Keratinocyte (primary cell): ENCODE data around the gene AHSP. TPM values are rescaled to one million over a fixed set of nuclear protein-coding genes. Genes with fewer than 3 reads are reported as not detected.

Source experiments
- DNase-seq: peaks from one replicate; pipeline ENCODE4 v3.0.0-alpha.2; 2011; ENCODE audit warnings: low read depth, missing footprints, low spot score
- FAIRE-seq: peaks from 2 replicates; lab custom pipeline; 2011; peaks lifted over from hg19 to GRCh38; lab: Jason Lieb, UNC
- H2AFZ ChIP-seq: 2 replicates; pipeline ENCODE4 v1.6.0; 2012; ENCODE audit warnings: low read length, control low read depth, inconsistent platforms; ENCODE audit not compliant: control insufficient read depth
- H3K27ac ChIP-seq: 2 replicates; pipeline ENCODE4 v1.5.1; 2011; ENCODE audit warnings: low read length; ENCODE audit not compliant: control insufficient read depth, insufficient read depth
- H3K27me3 ChIP-seq: 3 replicates; pipeline ENCODE4 v1.6.0; 2011; ENCODE audit warnings: low read length; ENCODE audit not compliant: control insufficient read depth, insufficient read depth; ENCODE audit errors: extremely low read depth
- H3K36me3 ChIP-seq, 2 experiments: 2 replicates in 1 of 2; 3 replicates in 1 of 2; pipeline ENCODE4 v1.5.1; 2011; ENCODE audit warnings: low read length in 2 of 2, mild to moderate bottlenecking in 1 of 2; ENCODE audit not compliant: control insufficient read depth in 2 of 2, insufficient read depth in 2 of 2; ENCODE audit errors: extremely low read depth in 1 of 2
- H3K4me1 ChIP-seq: 3 replicates; pipeline ENCODE4 v1.5.1; 2011; ENCODE audit warnings: low read length; ENCODE audit not compliant: control insufficient read depth, insufficient read depth; ENCODE audit errors: extremely low read depth
- H3K4me2 ChIP-seq: 3 replicates; pipeline ENCODE4 v1.6.0; 2011; ENCODE audit warnings: low read depth, low read length; ENCODE audit not compliant: control insufficient read depth, insufficient read depth; ENCODE audit errors: extremely low read depth
- H3K4me3 ChIP-seq, 3 experiments: fragments of 200-600 bp in 1 of 3; sonication (generic) in 1 of 3; 2 replicates in 2 of 3; 3 replicates in 1 of 3; pipeline ENCODE4 v1.5.1; 2011 to 2016; ENCODE audit warnings: low read length in 3 of 3, mild to moderate bottlenecking in 3 of 3, control low read depth in 2 of 3, inconsistent platforms in 1 of 3, low read depth in 1 of 3, mixed read lengths in 1 of 3, mixed run types in 1 of 3, moderate library complexity in 1 of 3; ENCODE audit not compliant: control insufficient read depth in 2 of 3, insufficient read depth in 2 of 3; ENCODE audit errors: extremely low read depth in 1 of 3
- H3K79me2 ChIP-seq: 2 replicates; pipeline ENCODE4 v1.6.0; 2012; ENCODE audit warnings: low read length; ENCODE audit not compliant: control insufficient read depth, insufficient read depth
- H3K9ac ChIP-seq: 3 replicates; pipeline ENCODE4 v1.6.0; 2011; ENCODE audit warnings: low read length; ENCODE audit not compliant: control insufficient read depth, insufficient read depth; ENCODE audit errors: extremely low read depth
- H3K9me1 ChIP-seq: 3 replicates; pipeline ENCODE4 v1.6.0; 2011; ENCODE audit warnings: low read length; ENCODE audit not compliant: control insufficient read depth, insufficient read depth; ENCODE audit errors: extremely low read depth
- H3K9me3 ChIP-seq: 2 replicates; pipeline ENCODE4 v1.5.1; 2012; ENCODE audit warnings: low read depth, low read length; ENCODE audit not compliant: control insufficient read depth
- H4K20me1 ChIP-seq: 3 replicates; pipeline ENCODE4 v1.6.0; 2011; ENCODE audit warnings: low read length; ENCODE audit not compliant: control insufficient read depth, insufficient read depth; ENCODE audit errors: extremely low read depth
- CTCF ChIP-seq, 3 experiments: IDR thresholded peaks in 1 of 3; conservative IDR thresholded peaks in 1 of 3; optimal IDR thresholded peaks in 1 of 3; 2 replicates in 2 of 3; 3 replicates in 1 of 3; pipeline versions ENCODE3 to v1.5.1; 2011; ENCODE audit warnings: low read length in 3 of 3, mild to moderate bottlenecking in 3 of 3, moderate library complexity in 2 of 3, control low read depth in 1 of 3, inconsistent platforms in 1 of 3; ENCODE audit not compliant: insufficient read depth in 2 of 3; ENCODE audit errors: extremely low read depth in 1 of 3
- EZH2 ChIP-seq: IDR thresholded peaks from one replicate; pipeline ENCODE4 v1.6.1; 2012; ENCODE audit warnings: inconsistent platforms, mild to moderate bottlenecking, low read length, moderate library complexity
- dilution Hi-C: fragments of 300-500 bp; cut with MboI; formaldehyde crosslinking; loops from one replicate; pipeline ENCODE4 v1.7.0; 2020; ENCODE audit warnings: low sequenced_read_pairs; ENCODE audit not compliant: extremely low pct_ligation_motif_present
- polyA plus RNA-seq, 5 experiments: library from polyadenylated mRNA; depleted of rRNA in 3 of 5; stranded (reverse) in 3 of 5; stranded (forward) in 1 of 5; unstranded in 1 of 5; fragments of >200 nt; gene quantifications; 1 replicate in 1 of 5; 2 replicates in 3 of 5; 3 replicates in 1 of 5; pipeline versions ENCODE4 v1.2.1 to v1.2.3, GENCODE V29; 2011 to 2012; ENCODE audit warnings: missing spikeins in 2 of 5, low read depth in 1 of 5, low replicate concordance in 1 of 5

Gene AHSP
- polyA plus RNA-seq, 1 donor (not counting 4 experiments of a cell fraction or from before 2014, with no cell fraction given): not detected

GRCh38 chr16:31577411-31577810, 49.7 kb downstream of the AHSP start:
- H3K27me3 ChIP-seq: no peaks in the 10 kb centered on the region
- TF ChIP-seq CTCF (optimal IDR thresholded peaks at IDR 0.05 in 1 of 3, IDR thresholded peaks at IDR 0.05 in 1 of 3, conservative IDR thresholded peaks at IDR 0.05 in 1 of 3; ENCODE audit: extremely low read depth in 1 of 3, insufficient read depth in 2 of 3, low read length in 3 of 3): no peak
- TF ChIP-seq EZH2: no peak
- H3K4me3 ChIP-seq: no peak overlapping the region
- DNase-seq (no peak), FAIRE-seq (no peak)
- dilution Hi-C loops: no loop called here
- H3K9me1 ChIP-seq: no peaks in the 10 kb centered on the region
- H3K4me1 ChIP-seq: no peaks in the 10 kb centered on the region
- H3K27ac ChIP-seq: no peak overlapping the region
- no peak overlapping the region for H3K4me2 ChIP-seq
- H3K9me3 ChIP-seq: no peaks in the 10 kb centered on the region
- no peaks in the 10 kb centered on the region for H3K36me3 ChIP-seq
- H3K79me2 ChIP-seq: no peaks in the 10 kb centered on the region
- no peak overlapping the region for H3K9ac ChIP-seq
- H4K20me1 ChIP-seq: no peaks in the 10 kb centered on the region
- H2AFZ ChIP-seq: no peak overlapping the region

Other genes with a start within 250 kb of the AHSP start
- 0.03 to 0.11 TPM (median 0.04 TPM) in 3 replicates for gene ITGAX, start 172.7 kb upstream of the AHSP start, polyA plus RNA-seq
- gene ITGAD, start 134.6 kb upstream of the AHSP start, polyA plus RNA-seq: not detected in 3 replicates
- not detected in 3 replicates for gene COX6A2, start 99.5 kb upstream of the AHSP start, polyA plus RNA-seq
- gene ZNF843, start 85.1 kb upstream of the AHSP start, polyA plus RNA-seq: 0.08 to 0.12 TPM (median 0.10 TPM) in 3 replicates
- 3.0 to 4.4 TPM (median 3.8 TPM) in 3 replicates for gene ARMC5, start 68.4 kb upstream of the AHSP start, polyA plus RNA-seq
- gene TGFB1I1, start 55.7 kb upstream of the AHSP start, polyA plus RNA-seq: 3.7 to 14.0 TPM (median 5.5 TPM) in 3 replicates
- gene SLC5A2, start 44.8 kb upstream of the AHSP start, polyA plus RNA-seq: 0.03 TPM in 2 of 3 replicates, not detected in the other
- gene RUSF1, start 19.5 kb upstream of the AHSP start, polyA plus RNA-seq: 12.2 to 23.3 TPM (median 17.4 TPM) in 3 replicates